ENCODE data around the gene TSTD2.

The TSTD2 gene

DNA sequence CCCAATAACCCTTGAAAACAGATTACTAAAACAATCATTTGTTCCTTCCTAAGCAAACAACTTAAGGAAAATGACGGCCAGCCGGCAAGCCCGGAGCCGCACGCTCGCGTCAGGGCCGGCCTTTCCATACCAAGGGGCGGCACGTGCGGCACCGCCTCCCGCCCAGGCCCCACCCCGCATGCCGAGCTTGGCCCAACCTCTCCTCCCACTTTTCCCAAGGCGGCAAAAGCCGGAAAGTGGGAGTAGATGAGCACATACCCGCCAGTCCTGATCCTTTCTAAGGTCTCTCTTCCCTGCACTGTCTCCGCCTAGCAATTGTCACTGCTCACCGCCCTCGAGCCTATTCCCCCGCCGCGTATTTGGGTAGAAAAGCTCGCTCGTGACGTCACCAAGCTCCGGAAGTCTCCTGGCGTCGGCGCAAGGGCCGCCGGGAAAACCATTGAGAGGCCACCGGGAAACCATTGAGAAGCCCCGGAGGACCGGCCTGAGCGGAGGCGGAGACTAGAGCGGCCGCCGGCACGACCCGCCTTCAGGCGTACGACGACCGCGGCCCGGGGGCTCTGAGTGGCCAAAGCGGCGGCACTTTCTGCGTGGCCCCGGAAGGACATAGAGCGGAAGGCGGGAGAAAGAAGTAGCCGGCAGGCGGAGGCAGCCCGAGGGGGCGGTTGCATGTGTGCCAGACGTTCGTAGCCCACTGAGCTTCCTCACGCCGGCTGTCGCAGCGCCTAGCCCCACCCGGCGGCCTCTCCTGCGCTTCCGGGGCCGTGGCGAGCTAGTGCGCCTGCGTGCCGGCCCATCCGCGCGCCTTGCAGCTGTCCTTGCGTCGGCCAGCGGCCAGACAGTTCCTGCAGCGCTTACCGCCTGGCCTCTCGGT lies at the start of gene TSTD2, which contains the start of gene NCBP1:
TSTD2 (minus strand) TSS at position 384 of the 874 bp plus-strand sequence. CDS start 5,806 bp downstream, outside the sequence.
NCBP1 (plus strand) TSS at position 837 of the 874 bp plus-strand sequence. CDS start 61 bp downstream, outside the sequence.
- H3K4me2 ChIP-seq (ENCODE audit: low read depth, low read length), result peak within 1 kb of the TSS; percentile 87
- no peaks in the 10 kb centered on the region for H3K9me2 ChIP-seq (replicated peaks; ENCODE audit: insufficient read depth, low read length)
- H3K27ac ChIP-seq (ENCODE audit: low read length), result peak within 1 kb of the TSS; percentile 97
- peaks cover 27% of the 10 kb centered on the region for H3F3A ChIP-seq (ENCODE audit: insufficient read depth, low read length)
- peaks cover 3% of the 10 kb centered on the region; the same call in 1 of the 2 replicates for H4K20me1 ChIP-seq (ENCODE audit: insufficient read depth, low read length)
- peak; percentile 99 for DNase-seq
- peak within 1 kb of the TSS; percentile 93 for H3K4me3 ChIP-seq (ENCODE audit: low read length)
- TF ChIP-seq, protein P1, sequence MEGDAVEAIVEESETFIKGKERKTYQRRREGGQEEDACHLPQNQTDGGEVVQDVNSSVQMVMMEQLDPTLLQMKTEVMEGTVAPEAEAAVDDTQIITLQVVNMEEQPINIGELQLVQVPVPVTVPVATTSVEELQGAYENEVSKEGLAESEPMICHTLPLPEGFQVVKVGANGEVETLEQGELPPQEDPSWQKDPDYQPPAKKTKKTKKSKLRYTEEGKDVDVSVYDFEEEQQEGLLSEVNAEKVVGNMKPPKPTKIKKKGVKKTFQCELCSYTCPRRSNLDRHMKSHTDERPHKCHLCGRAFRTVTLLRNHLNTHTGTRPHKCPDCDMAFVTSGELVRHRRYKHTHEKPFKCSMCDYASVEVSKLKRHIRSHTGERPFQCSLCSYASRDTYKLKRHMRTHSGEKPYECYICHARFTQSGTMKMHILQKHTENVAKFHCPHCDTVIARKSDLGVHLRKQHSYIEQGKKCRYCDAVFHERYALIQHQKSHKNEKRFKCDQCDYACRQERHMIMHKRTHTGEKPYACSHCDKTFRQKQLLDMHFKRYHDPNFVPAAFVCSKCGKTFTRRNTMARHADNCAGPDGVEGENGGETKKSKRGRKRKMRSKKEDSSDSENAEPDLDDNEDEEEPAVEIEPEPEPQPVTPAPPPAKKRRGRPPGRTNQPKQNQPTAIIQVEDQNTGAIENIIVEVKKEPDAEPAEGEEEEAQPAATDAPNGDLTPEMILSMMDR (IDR thresholded peaks at IDR 0.05; ENCODE audit: low read length), result no peak
- TF ChIP-seq EZH2phosphoT487 (IDR thresholded peaks at IDR 0.05; ENCODE audit: low read length), result no peak
- no peak for TF ChIP-seq EZH2 (optimal IDR thresholded peaks at IDR 0.05; ENCODE audit: low read depth, low read length)
- no peaks in the 10 kb centered on the region for H3K36me3 ChIP-seq (replicated peaks; ENCODE audit: insufficient read depth, low read length)
- peak within 1 kb of the TSS; percentile 67 for H2AFZ ChIP-seq (ENCODE audit: low read length)
- H3K4me1 ChIP-seq (ENCODE audit: low read length), result peaks cover 18% of the 10 kb centered on the region
- peak within 1 kb of the TSS; percentile 91 for H3K9ac ChIP-seq (ENCODE audit: low read length)
- no peaks in the 10 kb centered on the region for H3K27me3 ChIP-seq (replicated peaks; ENCODE audit: insufficient read depth, low read length)
- peaks cover 72% of the 10 kb centered on the region for H3K79me2 ChIP-seq (ENCODE audit: low read length)
- H3K9me3 ChIP-seq (replicated peaks; ENCODE audit: insufficient read depth, low read length), result no peaks in the 10 kb centered on the region

DNA sequence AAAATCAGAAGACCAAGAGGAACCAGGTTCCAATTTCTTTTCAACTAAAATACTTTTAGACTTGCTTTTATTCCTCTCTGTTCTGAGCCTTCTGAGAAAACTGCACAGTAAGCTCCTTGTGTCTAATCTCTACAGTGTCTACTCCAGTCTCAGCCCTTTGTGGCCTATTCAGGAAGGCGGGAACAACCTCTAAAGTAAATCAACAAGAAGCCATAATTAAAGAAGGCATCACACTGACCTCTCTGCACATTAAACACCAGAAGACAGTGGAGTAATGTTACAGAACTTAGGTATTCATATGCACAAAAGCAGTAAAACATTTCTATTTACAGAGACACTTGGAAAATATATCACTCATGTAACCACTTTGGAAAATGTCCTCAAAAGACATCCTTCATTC lies 49.1 kb upstream of the TSTD2 start:
- Histone ChIP-seq H3K4me1 (ENCODE audit: low read length) (no peaks in the 10 kb centered on the region), H3K36me3 (replicated peaks; ENCODE audit: insufficient read depth, low read length) (peaks cover 8% of the 10 kb centered on the region), H3K79me2 (ENCODE audit: low read length) (peaks cover 5% of the 10 kb centered on the region; the same call in 1 of the 2 replicates), H3K27ac (ENCODE audit: low read length) (no peak overlapping the region), H3K4me3 (ENCODE audit: low read length) (no peak overlapping the region), H3K4me2 (ENCODE audit: low read depth, low read length) (no peak overlapping the region), H2AFZ (ENCODE audit: low read length) (no peak overlapping the region), H3K27me3 (replicated peaks; ENCODE audit: insufficient read depth, low read length) (no peaks in the 10 kb centered on the region), H3F3A (ENCODE audit: insufficient read depth, low read length) (no peaks in the 10 kb centered on the region), H4K20me1 (ENCODE audit: insufficient read depth, low read length) (no peaks in the 10 kb centered on the region), H3K9me2 (replicated peaks; ENCODE audit: insufficient read depth, low read length) (no peaks in the 10 kb centered on the region), H3K9me3 (replicated peaks; ENCODE audit: insufficient read depth, low read length) (no peaks in the 10 kb centered on the region), H3K9ac (ENCODE audit: low read length) (no peak overlapping the region)
- TF ChIP-seq EZH2 (optimal IDR thresholded peaks at IDR 0.05; ENCODE audit: low read depth, low read length) (no peak), EZH2phosphoT487 (IDR thresholded peaks at IDR 0.05; ENCODE audit: low read length) (no peak)
- TF ChIP-seq, protein P1 (IDR thresholded peaks at IDR 0.05; ENCODE audit: low read length), result no peak
- no peak for DNase-seq

- no peak overlapping the region for H3K4me2 ChIP-seq (ENCODE audit: low read depth, low read length)
- no peaks in the 10 kb centered on the region for H3F3A ChIP-seq (ENCODE audit: insufficient read depth, low read length)
- peaks cover 29% of the 10 kb centered on the region for H3K36me3 ChIP-seq (replicated peaks; ENCODE audit: insufficient read depth, low read length)
- no peaks in the 10 kb centered on the region for H3K4me1 ChIP-seq (ENCODE audit: low read length)
- H3K27me3 ChIP-seq (replicated peaks; ENCODE audit: insufficient read depth, low read length), result no peaks in the 10 kb centered on the region
- no peak for DNase-seq
- TF ChIP-seq, protein P1 (IDR thresholded peaks at IDR 0.05; ENCODE audit: low read length), result no peak
- TF ChIP-seq EZH2phosphoT487 (IDR thresholded peaks at IDR 0.05; ENCODE audit: low read length) (no peak), EZH2 (optimal IDR thresholded peaks at IDR 0.05; ENCODE audit: low read depth, low read length) (no peak)
- H3K79me2 ChIP-seq (ENCODE audit: low read length), result peaks cover 10% of the 10 kb centered on the region; the same call in 1 of the 2 replicates
- no peak overlapping the region for H3K27ac ChIP-seq (ENCODE audit: low read length)
- no peak overlapping the region for H3K9ac ChIP-seq (ENCODE audit: low read length)
- no peak overlapping the region for H3K4me3 ChIP-seq (ENCODE audit: low read length)
- H2AFZ ChIP-seq (ENCODE audit: low read length), result no peak overlapping the region
- H3K9me3 ChIP-seq (replicated peaks; ENCODE audit: insufficient read depth, low read length), result no peaks in the 10 kb centered on the region
- H4K20me1 ChIP-seq (ENCODE audit: insufficient read depth, low read length), result no peaks in the 10 kb centered on the region
- no peaks in the 10 kb centered on the region for H3K9me2 ChIP-seq (replicated peaks; ENCODE audit: insufficient read depth, low read length)
Measured at GRCh38 chr9:97675655-97676054, 42.5 kb upstream of the TSTD2 start.

Measured in MM.1S (cell line).